NCI-H1092 treated with DMSO at 0.1 percent for 48 hours (cell line): Measurements from ENCODE around the gene TH.

Experiments
- DNase-seq: peaks from one replicate; lab custom pipeline; 2025; lab: John Stamatoyannopoulos, UW

TH gene

GRCh38 chr11:2208691-2209369, 37.2 kb upstream of the TH start:
- peak; percentile 62 for DNase-seq

GRCh38 chr11:2207773-2208621, 36.4 kb upstream of the TH start:
- DNase-seq, result no peak

DNA sequence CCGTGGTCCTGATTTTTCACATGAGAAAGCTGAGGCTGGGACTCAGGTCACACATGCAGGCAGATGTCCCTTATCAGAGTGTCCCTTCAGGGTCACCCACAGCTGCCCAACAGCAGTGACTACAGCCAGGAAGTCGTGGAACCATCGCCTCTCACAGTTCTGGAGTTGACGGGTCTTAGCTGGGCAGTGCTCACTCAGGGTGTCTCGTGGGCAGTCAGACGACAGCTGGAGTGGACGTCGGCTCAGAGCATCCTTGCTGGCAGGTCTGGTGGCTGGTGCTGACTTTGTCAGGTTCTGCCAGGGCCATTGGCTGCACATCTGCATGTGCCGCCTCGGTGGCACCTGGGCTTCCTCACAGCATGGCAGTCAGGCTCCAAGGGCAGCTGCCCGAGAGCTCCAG, 35.6 kb upstream of the TH start:
- DNase-seq, result no peak

DNA sequence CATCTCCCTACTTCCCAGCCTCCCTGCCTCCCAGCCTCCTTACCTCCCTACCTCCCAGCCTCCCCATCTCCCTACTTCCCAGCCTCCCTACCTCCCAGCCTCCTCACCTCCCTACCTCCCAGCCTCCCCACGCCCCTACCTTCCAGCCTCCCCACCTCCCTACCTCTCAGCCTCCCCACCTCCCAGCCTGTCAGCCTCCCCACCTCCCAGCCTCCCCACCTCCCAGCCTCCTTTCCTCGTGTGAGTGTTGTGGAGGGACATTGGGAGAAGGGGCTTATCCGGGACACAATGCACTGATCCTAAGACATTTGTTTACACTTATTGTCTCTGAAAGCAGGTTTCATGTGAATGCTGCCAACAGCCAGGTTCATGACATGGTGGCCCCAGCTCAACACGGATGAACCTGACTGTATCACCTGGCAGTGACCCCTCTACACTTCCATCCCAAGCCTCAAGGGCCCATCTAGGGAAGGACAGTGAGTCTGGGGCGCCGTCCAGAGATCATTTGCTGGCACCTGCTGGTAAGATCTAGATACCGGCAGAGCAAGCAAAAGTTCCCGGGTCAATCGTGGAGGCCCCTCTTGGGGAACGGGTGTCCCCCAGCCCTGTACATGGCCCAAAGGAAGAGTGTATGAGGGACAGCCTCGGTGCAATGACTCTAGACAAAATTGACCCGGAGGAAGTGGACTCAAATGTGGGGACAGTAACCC, 34.5 kb upstream of the TH start:
- no peak for DNase-seq

- DNase-seq, result no peak
These were observed 33.7 kb upstream of the TH start for GRCh38 chr11:2205214-2205720.

DNA sequence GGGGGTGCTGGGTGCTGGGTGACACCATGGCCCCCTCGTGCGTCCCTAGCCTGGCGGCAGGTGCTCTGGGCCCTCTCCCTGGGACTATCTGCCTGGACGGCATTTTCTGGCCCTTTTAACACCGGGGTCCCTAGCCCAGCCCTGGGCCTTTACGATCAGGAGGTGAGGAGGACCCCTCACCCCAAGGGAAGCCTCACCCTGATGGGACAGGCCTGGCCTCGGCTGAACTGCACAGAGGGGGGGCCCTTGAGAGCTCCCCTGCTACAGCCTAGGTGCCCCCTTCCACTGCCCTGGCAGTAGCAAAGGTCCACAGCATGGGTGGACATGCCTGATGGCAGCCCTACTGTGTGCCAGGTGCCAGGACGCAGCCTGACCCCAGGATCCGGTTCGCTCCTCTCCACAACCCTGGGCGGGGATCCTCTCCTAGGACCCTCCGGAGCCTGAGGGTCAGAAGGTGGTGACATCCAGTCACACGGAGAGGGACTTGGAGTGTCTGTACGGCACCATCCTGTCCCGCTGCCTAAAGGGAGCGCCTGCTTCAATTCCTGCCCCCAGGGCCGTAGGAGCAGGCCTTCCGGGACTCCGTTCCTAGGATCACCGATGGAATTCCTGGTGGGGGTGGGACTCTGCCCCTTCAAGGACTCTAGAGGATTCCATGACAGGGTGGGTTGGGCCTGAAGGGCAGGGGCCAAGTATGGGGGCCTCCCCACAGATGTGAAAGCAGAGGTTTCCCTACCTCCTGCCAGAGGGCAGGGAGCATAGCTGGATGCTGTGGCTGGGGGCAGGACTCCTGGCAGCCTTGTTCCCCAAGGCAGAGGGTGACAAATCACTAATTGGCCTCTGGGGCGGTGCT, 33.0 kb upstream of the TH start:
- no peak for DNase-seq

DNA sequence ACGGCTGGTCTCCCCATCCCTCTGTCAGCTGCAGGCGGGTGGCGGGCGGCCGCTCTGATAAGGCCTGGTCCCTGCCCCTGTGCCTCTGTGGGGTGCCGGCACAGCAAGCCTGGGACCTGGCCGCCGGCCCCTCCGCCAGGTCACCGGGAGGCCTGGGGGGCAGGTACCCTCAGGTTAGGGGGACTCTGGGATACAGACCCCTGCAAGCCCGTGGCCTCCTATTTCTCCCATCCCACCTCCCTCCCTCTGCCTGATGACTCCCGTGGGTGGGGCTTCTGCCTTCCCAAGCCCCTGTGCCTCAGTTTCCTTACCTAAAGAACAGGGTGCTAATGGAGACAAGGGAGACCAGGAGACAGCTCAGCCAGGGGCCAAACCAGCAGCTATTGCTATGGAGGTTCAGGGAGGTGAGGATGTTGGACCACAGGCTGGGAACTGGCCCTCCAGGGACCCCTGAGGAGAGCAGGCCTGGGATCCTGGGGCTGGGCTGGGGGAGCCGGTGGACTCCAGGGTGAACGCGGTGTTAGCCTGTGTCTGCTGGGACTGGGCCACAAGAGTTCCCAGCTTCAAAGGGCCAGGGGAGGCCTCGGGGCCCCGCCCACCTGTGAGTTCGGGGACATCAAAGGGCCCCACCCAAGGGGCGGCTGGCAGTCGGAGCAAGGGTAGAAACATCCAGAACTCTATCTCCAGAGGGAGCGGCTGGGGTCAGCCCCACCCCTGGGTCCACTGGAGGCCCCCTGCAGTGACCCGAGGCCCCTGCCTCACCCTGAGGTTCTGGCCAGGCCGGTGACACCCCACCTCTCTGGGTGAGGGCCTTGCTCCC, 32.0 kb upstream of the TH start:
- DNase-seq, result no peak

- no peak for DNase-seq
These were observed 31.4 kb upstream of the TH start for GRCh38 chr11:2202900-2203439.

GRCh38 chr11:2202071-2202899, 30.7 kb upstream of the TH start:
- DNase-seq, result no peak

GRCh38 chr11:2201542-2201941, 29.9 kb upstream of the TH start:
- no peak for DNase-seq

DNA sequence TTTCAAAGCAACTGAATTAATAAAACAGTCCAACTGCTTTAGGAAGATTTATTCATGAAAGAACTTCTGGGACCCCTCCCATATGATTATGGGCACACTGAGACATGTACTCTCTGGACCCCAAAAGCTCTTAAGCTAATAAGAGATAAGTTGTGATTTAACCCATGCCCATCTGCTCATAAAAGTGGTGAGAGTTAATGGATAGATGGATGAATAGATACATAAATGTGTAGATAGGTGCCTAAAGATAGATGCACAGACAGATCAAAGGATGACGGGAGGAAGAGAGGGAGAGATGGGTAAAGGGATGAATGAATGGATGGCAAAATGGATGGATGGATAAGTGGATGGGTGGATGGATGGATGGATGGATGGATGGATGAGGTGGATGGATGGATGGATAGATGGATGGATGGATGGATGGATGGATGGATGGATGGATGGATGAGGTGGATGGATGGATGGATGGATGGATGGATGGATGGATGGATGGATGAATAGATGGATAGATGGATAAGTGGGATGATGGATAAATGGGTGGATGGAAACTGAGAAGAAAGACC, 29.4 kb upstream of the TH start:
- no peak for DNase-seq

- DNase-seq, result no peak
These were observed 28.9 kb upstream of the TH start for GRCh38 chr11:2200536-2200935.

DNA sequence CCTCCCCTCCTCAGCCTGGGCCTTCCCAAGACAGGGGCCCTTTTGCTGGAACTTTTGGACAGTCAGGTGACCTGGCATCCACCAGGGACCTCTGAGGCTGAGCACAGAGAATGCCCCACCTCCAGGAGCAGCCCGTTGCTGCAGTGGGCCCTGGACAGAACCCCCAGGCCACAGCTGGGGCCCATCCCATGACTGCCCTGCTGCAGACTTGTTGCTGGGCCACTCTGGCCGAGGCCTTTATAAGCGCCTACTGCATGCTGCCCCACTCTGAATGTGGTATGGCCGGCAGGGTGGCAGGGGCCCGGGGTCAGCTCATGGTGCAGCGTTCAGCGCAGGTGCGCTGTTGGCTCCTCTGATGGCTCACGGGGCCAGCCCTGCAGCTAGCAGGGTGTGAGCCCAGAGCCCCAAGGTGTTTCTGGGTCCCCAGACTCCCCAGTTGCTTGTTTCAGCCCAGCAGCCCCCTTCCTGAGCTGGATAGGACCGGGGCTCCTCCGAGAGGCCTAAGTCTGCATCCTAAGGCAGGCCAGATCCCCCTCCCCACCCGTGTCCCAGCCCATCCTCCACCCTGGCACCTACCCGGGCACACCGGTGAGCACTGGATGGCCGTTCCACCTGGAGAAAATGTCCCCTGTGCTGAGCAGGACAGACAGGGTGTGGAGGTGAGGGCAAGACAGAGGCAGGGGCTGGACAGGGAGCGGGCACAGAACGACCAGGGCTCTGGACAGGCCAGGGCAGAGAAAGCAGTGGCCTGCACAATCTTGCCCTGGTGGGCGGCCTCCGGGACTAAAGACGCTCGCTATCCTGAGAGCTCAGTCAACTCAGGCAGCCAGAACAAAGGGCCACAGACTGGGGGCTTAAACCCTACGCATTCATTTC, 28.1 kb upstream of the TH start:
- no peak for DNase-seq

- no peak for DNase-seq
These were observed 27.2 kb upstream of the TH start for GRCh38 chr11:2198621-2199365.

GRCh38 chr11:2197771-2198520, 26.3 kb upstream of the TH start:
- DNase-seq, result no peak

DNA sequence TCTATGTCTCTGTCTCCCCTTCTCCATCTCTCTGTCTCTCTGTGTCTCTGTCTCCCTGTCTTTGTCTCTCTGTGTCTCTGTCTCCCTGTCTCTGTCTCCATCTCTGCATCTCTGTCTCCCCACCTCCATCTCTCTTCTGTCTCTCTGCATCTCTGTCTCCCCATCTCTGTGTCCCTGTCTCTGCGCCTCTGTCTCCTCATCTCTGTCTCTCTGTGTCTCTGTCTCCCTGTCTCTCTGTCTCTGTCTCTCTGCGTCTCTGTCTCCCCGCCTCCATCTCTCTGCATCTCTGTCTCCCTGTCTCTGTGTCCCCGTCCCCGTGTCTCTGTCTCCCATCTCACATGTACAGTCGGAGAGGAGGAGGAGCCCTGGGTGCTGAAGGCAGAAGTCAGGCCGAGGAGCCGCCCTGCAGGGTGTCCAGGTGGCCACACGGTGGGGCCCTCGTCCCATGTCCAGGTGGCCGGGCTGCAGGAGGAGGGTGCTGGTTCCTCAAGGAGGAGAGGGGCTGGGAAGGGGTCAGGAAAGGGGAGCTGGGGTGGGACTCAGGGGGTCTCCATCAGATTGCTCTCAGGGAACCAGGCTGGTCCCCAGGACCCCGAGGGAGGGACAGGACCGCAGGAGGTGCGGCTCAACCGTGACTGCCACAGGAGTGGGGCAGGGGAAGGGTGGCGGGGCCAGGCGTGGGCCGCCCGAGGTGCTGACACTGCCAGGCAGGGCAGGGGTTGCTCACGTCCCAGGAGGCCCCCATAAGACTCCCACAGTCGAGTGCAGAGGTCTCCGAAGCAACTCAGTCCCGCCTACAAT, 25.6 kb upstream of the TH start:
- DNase-seq, result peak; percentile 85
